Endothelial cell (in vitro differentiated cells): ENCODE data around the gene WIZ. TPM values are rescaled to one million over a fixed set of nuclear protein-coding genes. Genes with fewer than 3 reads are reported as not detected.

Source experiments
- DNase-seq: peaks from one replicate; pipeline ENCODE4 v3.0.0; 2021; ENCODE audit warnings: low spot score
- H3K27ac Mint-ChIP-seq: one replicate; pipeline ENCODE4 v1.8.0; 2021; ENCODE audit warnings: mixed read lengths, inconsistent platforms; ENCODE audit not compliant: unreplicated experiment
- H3K27me3 Mint-ChIP-seq: one replicate; pipeline ENCODE4 v1.8.0; 2021; ENCODE audit warnings: mild to moderate bottlenecking, moderate library complexity, mixed read lengths, inconsistent platforms; ENCODE audit not compliant: unreplicated experiment
- H3K36me3 Mint-ChIP-seq: one replicate; pipeline ENCODE4 v1.8.0; 2021; ENCODE audit warnings: mild to moderate bottlenecking, low read depth, mixed read lengths, inconsistent platforms; ENCODE audit not compliant: unreplicated experiment
- H3K4me1 Mint-ChIP-seq: one replicate; pipeline ENCODE4 v1.8.0; 2021; ENCODE audit warnings: mild to moderate bottlenecking, mixed read lengths, inconsistent platforms; ENCODE audit not compliant: unreplicated experiment
- H3K4me3 Mint-ChIP-seq: one replicate; pipeline ENCODE4 v1.8.0; 2021; ENCODE audit warnings: mild to moderate bottlenecking, mixed read lengths, inconsistent platforms; ENCODE audit not compliant: unreplicated experiment
- H3K9me3 Mint-ChIP-seq: one replicate; pipeline ENCODE4 v1.8.0; 2021; ENCODE audit warnings: mixed read lengths, inconsistent platforms; ENCODE audit not compliant: unreplicated experiment
- total RNA-seq: library from RNA; stranded (reverse); fragmentation: NEBNext Ultra II Directional; extraction: Animal tissue kit (Norgen Biotek cat#: 25700); gene quantifications from one replicate; pipeline ENCODE4 v1.2.1, GENCODE V29; 2021; ENCODE audit not compliant: unreplicated experiment
- TF ChIP-seq, protein P1 (sequence below): fragments of 200-600 bp; sonication (generic); IDR thresholded peaks from one replicate; pipeline ENCODE4 v1.5.0; 2021; ENCODE audit warnings: antibody characterized with exemption; ENCODE audit not compliant: unreplicated experiment

The WIZ gene
- total RNA-seq, 1 donor from 2014 or later, result 79.0 TPM

DNA sequence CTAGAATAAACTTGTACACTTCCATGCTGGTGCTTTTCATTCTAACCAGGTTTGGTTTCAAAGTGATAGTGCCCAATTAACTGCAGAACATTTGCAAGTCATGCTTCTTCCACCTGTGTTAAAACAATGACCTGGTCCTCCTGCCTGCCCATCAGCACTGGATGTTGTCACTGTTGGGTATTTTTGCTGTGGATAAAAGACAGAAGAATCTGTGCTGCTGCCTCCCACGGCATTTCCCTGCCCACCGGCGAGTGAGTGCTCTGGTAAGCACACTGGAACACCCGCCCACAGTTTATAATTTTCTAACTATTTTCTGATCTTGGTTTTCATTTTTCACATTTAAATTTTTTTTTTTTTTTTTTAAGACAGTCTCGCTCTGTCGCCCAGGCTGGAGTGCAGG, 67.9 kb downstream of the WIZ start:
- Mint-ChIP-seq H3K36me3 (peaks cover 29% of the 10 kb centered on the region), H3K27ac (peak overlapping the region; percentile 49), H3K4me3 (peak overlapping the region; percentile 68), H3K9me3 (no peaks in the 10 kb centered on the region), H3K27me3 (peaks cover 16% of the 10 kb centered on the region), H3K4me1 (peaks cover 26% of the 10 kb centered on the region)
- TF ChIP-seq, protein P1, sequence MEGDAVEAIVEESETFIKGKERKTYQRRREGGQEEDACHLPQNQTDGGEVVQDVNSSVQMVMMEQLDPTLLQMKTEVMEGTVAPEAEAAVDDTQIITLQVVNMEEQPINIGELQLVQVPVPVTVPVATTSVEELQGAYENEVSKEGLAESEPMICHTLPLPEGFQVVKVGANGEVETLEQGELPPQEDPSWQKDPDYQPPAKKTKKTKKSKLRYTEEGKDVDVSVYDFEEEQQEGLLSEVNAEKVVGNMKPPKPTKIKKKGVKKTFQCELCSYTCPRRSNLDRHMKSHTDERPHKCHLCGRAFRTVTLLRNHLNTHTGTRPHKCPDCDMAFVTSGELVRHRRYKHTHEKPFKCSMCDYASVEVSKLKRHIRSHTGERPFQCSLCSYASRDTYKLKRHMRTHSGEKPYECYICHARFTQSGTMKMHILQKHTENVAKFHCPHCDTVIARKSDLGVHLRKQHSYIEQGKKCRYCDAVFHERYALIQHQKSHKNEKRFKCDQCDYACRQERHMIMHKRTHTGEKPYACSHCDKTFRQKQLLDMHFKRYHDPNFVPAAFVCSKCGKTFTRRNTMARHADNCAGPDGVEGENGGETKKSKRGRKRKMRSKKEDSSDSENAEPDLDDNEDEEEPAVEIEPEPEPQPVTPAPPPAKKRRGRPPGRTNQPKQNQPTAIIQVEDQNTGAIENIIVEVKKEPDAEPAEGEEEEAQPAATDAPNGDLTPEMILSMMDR, result no peak
- no peak for DNase-seq

- no peaks in the 10 kb centered on the region for H3K9me3 Mint-ChIP-seq
- peaks cover 26% of the 10 kb centered on the region for H3K36me3 Mint-ChIP-seq
- peaks cover 29% of the 10 kb centered on the region for H3K4me1 Mint-ChIP-seq
- DNase-seq, result no peak
- peaks cover 16% of the 10 kb centered on the region for H3K27me3 Mint-ChIP-seq
- H3K27ac Mint-ChIP-seq, result peak overlapping the region; percentile 49
- TF ChIP-seq, protein P1, result no peak
- H3K4me3 Mint-ChIP-seq, result peak overlapping the region; percentile 68
These were observed 68.3 kb downstream of the WIZ start for GRCh38 chr19:15381429-15381828.

DNA sequence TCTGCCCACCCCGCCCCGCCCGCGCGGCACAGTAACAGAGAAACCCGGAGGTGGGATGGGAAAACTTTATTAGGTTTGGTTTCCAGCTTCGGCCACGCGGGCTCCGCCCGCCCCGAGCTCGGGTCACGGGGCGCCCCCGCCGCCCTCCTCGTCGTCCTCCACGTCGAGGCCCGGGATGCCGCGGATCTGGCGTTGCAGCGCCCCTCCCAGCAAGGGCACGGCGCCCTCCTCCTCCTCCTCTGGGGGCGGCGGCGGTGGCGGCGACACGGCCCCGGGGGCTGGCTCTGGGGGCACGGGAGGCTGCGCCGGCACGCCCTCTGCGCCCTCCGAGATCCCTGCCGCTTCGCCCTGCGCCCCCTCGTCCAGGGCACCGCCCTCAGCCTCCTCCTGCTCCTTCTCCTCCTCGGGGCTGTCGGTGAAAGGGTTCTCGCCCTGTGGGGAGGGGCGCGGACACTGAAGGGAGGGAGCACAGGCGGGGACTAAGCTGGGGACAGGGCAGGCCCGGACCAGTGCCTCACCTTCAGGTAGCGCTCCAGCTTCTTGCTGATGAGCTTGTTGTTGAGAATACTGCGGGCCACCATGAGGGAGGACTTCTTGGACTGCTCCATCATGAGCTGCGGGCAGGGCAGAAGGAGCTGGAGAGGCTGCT, 69.6 kb downstream of the WIZ start:
- H3K9me3 Mint-ChIP-seq, result no peaks in the 10 kb centered on the region
- peaks cover 16% of the 10 kb centered on the region for H3K27me3 Mint-ChIP-seq
- peak overlapping the region; percentile 85 for H3K4me3 Mint-ChIP-seq
- TF ChIP-seq, protein P1, result no peak
- H3K36me3 Mint-ChIP-seq, result peaks cover 24% of the 10 kb centered on the region
- H3K4me1 Mint-ChIP-seq, result peaks cover 29% of the 10 kb centered on the region
- peak overlapping the region; percentile 71 for H3K27ac Mint-ChIP-seq
- DNase-seq, result peak; percentile 66

DNA sequence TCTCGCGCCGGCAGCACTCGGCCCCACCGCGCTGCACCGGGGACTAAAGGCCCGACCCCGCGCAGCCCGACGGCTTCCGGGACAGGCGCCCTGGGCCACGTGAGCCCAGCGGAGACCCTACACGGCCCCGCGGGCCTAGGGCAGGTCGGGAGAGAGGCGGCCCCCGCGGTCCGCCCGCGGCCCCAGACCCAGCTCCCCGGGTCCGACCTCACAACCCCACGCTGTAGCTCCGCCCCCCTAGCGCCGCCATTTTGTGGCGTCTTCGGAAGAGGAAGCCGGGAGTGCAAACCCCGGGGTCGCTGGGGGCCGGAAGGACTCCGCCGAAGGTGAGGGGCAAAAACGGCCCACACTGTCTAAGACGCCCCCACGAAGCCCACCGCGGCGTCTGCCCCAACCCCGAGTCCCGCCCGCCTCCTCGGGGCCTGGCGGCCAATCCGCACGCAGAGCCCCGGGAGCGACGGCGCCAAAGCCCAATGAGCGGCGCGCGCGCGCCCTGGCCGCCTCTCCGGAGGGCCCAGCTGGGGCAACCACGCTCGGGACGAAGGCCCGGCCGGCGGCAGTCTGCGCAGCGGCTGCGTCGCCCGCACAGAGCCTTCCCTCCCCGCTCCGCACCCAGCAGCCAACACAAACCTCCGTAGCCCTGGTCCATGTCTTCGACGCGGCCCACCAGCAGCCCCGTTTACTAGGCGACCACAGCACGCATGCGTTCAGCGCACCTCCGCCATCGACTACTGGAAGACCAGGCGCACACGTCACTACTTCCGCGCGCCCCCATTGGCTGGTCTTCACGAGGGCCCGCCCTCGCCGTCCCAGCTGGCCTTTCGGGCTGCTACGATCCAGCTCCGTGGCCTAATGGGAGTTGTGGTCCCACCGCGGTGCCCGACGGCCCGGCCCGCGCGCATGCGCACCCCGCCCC, 70.4 kb downstream of the WIZ start, which contains the start of gene AKAP8:
Gene AKAP8, minus strand, starts transcription at position 705 of the 916 bp plus-strand sequence. Its CDS starts 56 bp downstream, at position 649.
- DNase-seq, result peak; percentile 97
- peak within 1 kb of the TSS; percentile 98 for H3K27ac Mint-ChIP-seq
- peak within 1 kb of the TSS; percentile 99 for H3K4me3 Mint-ChIP-seq
- TF ChIP-seq, protein P1, result no peak
- H3K9me3 Mint-ChIP-seq, result no peaks in the 10 kb centered on the region
- peaks cover 29% of the 10 kb centered on the region for H3K4me1 Mint-ChIP-seq
- H3K36me3 Mint-ChIP-seq, result peaks cover 24% of the 10 kb centered on the region
- H3K27me3 Mint-ChIP-seq, result peaks cover 16% of the 10 kb centered on the region
